RWPE1 (cell line): ENCODE data around the gene MRO.

Experiments used
- CTCF ChIA-PET: fragments of 350-600 bp; sonication (Branson Sonifier 250); formaldehyde crosslinking; extraction: SDS; loops from one replicate; lab custom pipeline; 2021; lab: Yijun Ruan, JAX
- POLR2A ChIA-PET: fragments of 400-600 bp; formaldehyde crosslinking; extraction: SDS; loops from one replicate; lab custom pipeline; 2020; ENCODE audit warnings: antibody characterized with exemption; ENCODE audit not compliant: low non-redundant PET; lab: Yijun Ruan, JAX
- DNase-seq: peaks from one replicate; pipeline ENCODE4 v3.0.0; 2012; ENCODE audit warnings: low spot score
- H3K27ac ChIP-seq: fragments of 450-650 bp; 2 replicates; pipeline ENCODE4 v1.5.1; 2017
- CTCF ChIP-seq: fragments of 450-650 bp; conservative IDR thresholded peaks from 2 replicates; pipeline ENCODE4 v1.5.1; 2017; ENCODE audit warnings: low read depth, mild to moderate bottlenecking

Gene MRO

DNA sequence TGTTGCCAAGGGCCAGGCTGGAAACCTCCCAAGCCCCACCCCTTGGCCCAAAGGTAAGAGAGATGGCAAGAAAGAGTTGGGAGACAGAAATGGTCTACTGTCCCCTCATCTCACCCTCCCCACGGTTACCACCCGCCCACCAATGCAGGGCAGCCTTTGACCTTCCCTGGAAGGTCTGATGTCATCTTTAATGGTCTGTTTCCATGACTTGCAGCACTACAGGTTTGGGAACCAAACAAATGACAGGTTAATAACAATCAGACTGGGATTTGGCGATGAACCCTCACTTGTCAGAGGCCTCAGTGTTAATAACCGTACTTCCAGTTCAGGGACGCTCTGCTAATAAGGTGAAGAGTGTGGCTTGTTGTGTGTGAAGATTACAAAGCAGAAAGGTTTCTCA, 70.4 kb downstream of the MRO start:
- CTCF ChIA-PET: no interaction called here
- H3K27ac ChIP-seq: no peak overlapping the region
- POLR2A ChIA-PET: no interaction called here
- no peak for DNase-seq
- TF ChIP-seq CTCF: no peak

GRCh38 chr18:50748243-50749229, 71.3 kb downstream of the MRO start:
- DNase-seq: no peak
- no peak for TF ChIP-seq CTCF
- H3K27ac ChIP-seq: no peak overlapping the region
- ChIA-PET POLR2A (no interaction called here), CTCF (no interaction called here)

DNA sequence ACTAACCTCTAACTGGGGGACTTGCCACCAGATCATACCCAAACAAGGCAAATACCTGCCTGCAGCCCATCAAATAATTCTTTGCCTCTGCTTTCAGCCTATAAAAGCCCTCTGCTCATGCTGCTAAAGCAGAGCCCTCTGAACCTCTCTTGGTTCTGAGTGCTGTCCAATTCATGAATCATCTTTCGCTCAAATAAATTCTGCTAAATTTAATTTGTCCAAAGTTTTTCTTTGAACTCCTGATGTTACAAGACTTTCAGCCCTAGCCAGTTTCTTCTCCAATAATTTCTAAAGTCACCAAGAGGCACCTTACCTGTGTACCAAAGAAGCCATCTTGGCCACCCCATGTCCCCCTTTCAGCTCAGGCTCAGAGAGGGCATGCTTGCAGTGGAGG, 72.0 kb downstream of the MRO start:
- POLR2A ChIA-PET: no interaction called here
- no peak for DNase-seq
- TF ChIP-seq CTCF: no peak
- H3K27ac ChIP-seq: no peak overlapping the region
- CTCF ChIA-PET: no interaction called here

- H3K27ac ChIP-seq: no peak overlapping the region
- TF ChIP-seq CTCF: no peak
- POLR2A ChIA-PET: no interaction called here
- DNase-seq: no peak
- CTCF ChIA-PET: no interaction called here
Measured at GRCh38 chr18:50745945-50746344, 73.9 kb downstream of the MRO start.
